Measurements from ENCODE around the gene SPESP1. TPM values are rescaled to one million over a fixed set of nuclear protein-coding genes. Genes with fewer than 3 reads are reported as not detected.

The SPESP1 gene
- total RNA-seq, 4 donors from 2014 or later: 2.7 to 10.1 (median 5.1) TPM

- 92 to 95% methylated on average over 6 of the region's 6 CpGs for WGBS, 2 donors
- Histone ChIP-seq H3K36me3 (no peaks in the 10 kb centered on the region), H3K4me1 (no peaks in the 10 kb centered on the region), H3K27me3 (no peaks in the 10 kb centered on the region), H3K9me3 (no peaks in the 10 kb centered on the region), H3K27ac (no peak overlapping the region), H3K4me3 (replicated peaks in 1 of 3) (no peak overlapping the region)
- intact Hi-C loops (cut with DNase I): no loop called here
- no peak for DNase-seq
- TF ChIP-seq, protein P1, sequence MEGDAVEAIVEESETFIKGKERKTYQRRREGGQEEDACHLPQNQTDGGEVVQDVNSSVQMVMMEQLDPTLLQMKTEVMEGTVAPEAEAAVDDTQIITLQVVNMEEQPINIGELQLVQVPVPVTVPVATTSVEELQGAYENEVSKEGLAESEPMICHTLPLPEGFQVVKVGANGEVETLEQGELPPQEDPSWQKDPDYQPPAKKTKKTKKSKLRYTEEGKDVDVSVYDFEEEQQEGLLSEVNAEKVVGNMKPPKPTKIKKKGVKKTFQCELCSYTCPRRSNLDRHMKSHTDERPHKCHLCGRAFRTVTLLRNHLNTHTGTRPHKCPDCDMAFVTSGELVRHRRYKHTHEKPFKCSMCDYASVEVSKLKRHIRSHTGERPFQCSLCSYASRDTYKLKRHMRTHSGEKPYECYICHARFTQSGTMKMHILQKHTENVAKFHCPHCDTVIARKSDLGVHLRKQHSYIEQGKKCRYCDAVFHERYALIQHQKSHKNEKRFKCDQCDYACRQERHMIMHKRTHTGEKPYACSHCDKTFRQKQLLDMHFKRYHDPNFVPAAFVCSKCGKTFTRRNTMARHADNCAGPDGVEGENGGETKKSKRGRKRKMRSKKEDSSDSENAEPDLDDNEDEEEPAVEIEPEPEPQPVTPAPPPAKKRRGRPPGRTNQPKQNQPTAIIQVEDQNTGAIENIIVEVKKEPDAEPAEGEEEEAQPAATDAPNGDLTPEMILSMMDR (IDR thresholded peaks at IDR 0.05): no peak
Observed at GRCh38 chr15:68933001-68933400, 2.7 kb downstream of the SPESP1 start.

DNA sequence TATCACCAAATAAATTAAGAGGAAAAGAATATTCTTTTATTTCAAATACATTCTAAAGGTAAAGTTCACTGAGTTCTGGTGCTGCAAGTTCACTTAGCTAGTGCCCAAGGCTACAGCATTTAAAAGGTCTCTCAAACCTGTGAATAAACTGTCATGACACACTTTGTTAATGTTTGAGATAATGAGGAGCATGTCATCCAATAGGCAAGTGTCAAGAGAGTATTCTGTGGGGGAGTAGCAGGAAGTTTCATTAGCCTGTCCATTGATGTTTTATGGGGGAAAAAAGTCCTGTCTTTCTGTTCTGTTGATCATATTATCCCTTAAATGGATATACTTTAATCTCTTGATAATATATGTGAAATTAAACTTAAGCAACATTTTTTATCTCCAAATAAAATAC, 4.0 kb downstream of the SPESP1 start:
- TF ChIP-seq, protein P1 (IDR thresholded peaks at IDR 0.05): no peak
- no peak for TF ChIP-seq POLR2A (IDR thresholded peaks at IDR 0.05)
- no peaks in the 10 kb centered on the region for H3K27me3 ChIP-seq
- intact Hi-C loops (cut with DNase I): no loop called here
- no peak overlapping the region for H3K4me3 ChIP-seq (replicated peaks in 1 of 3)
- H3K4me1 ChIP-seq: no peaks in the 10 kb centered on the region
- no peak overlapping the region for H3K27ac ChIP-seq
- H3K36me3 ChIP-seq: no peaks in the 10 kb centered on the region
- no peaks in the 10 kb centered on the region for H3K9me3 ChIP-seq
- DNase-seq: no peak

DNA sequence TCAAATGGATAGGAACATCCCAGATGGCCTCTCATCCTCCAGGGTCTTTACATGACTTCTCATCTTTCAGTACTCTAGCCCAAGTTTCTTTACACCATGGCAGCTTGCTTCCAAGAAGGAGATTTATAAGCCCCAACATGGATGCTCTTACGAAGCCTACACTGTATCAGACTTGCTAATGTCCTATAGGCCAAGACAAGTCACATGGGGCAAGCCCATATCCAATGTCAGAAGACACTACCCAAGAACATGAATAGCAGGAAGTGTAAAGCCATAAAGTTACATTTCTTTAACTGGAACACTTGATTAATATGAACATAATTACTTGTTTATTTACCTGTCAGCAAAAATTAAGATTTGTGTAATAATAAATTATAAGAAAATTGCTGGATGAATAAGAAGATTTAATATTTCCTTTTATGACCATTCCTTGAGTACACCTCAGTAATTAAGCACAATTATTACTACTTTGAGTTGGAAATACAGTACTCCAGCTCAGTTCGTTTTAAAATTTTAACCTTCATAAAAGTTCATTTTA, 5.1 kb downstream of the SPESP1 start:
- Histone ChIP-seq H3K4me3 (replicated peaks in 1 of 3) (no peak overlapping the region), H3K9me3 (no peaks in the 10 kb centered on the region), H3K36me3 (no peaks in the 10 kb centered on the region), H3K27ac (no peak overlapping the region), H3K4me1 (no peaks in the 10 kb centered on the region), H3K27me3 (no peaks in the 10 kb centered on the region)
- intact Hi-C loops (cut with DNase I): no loop called here
- DNase-seq: no peak
- no peak for TF ChIP-seq POLR2A (IDR thresholded peaks at IDR 0.05)
- TF ChIP-seq, protein P1 (IDR thresholded peaks at IDR 0.05): no peak
- 91 to 94% methylated on average over 2 of the region's 2 CpGs for WGBS, 2 donors

DNA sequence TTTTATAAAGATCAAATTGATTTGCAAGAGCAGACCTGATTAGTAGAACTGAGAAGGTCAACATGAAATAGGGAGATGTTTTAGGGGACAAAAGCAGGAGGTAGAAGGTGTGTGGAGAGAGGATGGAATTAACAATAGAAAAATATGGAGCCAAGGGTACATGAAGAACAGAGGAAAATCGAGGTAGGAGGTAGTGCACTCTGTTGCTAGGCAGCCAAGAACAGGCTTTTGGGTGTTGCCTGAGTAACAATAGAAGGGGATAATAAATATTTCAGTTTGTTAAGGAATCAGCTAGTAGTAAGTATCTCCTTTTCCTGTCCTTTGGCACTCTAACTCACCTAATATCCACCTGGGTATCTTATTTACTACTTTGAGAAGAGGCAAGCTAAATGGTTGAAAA, 9.2 kb downstream of the SPESP1 start:
- TF ChIP-seq, protein P1 (IDR thresholded peaks at IDR 0.05): no peak
- no peak for TF ChIP-seq POLR2A (IDR thresholded peaks at IDR 0.05)
- intact Hi-C loops (cut with DNase I): no loop called here

GRCh38 chr15:68951813-68952212, 21.5 kb downstream of the SPESP1 start:
- Histone ChIP-seq H3K27ac (no peak overlapping the region), H3K4me3 (replicated peaks in 1 of 3) (no peak overlapping the region), H3K9me3 (no peaks in the 10 kb centered on the region), H3K36me3 (no peaks in the 10 kb centered on the region), H3K27me3 (no peaks in the 10 kb centered on the region), H3K4me1 (no peaks in the 10 kb centered on the region)
- intact Hi-C loops (cut with DNase I): no loop called here
- WGBS, 2 donors: 88 to 89% methylated on average over 4 of the region's 4 CpGs
- TF ChIP-seq POLR2A (IDR thresholded peaks at IDR 0.05): no peak
- TF ChIP-seq, protein P1 (IDR thresholded peaks at IDR 0.05): no peak
- no peak for DNase-seq

More for the DNA sequence above, 9.2 kb downstream of the SPESP1 start:
- DNase-seq: no peak
- Histone ChIP-seq H3K9me3 (no peaks in the 10 kb centered on the region), H3K27ac (no peak overlapping the region), H3K4me1 (no peaks in the 10 kb centered on the region), H3K27me3 (no peaks in the 10 kb centered on the region), H3K4me3 (replicated peaks in 1 of 3) (no peak overlapping the region), H3K36me3 (no peaks in the 10 kb centered on the region)
- WGBS, 2 donors: 57 to 65% methylated on average over 1 of the region's 1 CpG

All from thyroid gland (tissue), 4 donors.